H1 (cell line): Measurements from ENCODE around the gene UBE2A. TPM values are rescaled to one million over a fixed set of nuclear protein-coding genes. Genes with fewer than 3 reads are reported as not detected.

Source experiments
- CBX5 ChIP-seq: fragments of 300-800, 300-1000 bp; sonication (generic); IDR thresholded peaks from 2 replicates; pipeline ENCODE4 v1.7.1; 2016; ENCODE audit warnings: antibody characterized with exemption, low read length, low read depth
- CBX8 ChIP-seq: fragments of 300-800, 300-1000 bp; sonication (generic); IDR thresholded peaks from 2 replicates; pipeline ENCODE4 v1.7.1; 2016; ENCODE audit warnings: low read depth, low read length, borderline replicate concordance
- CEBPB ChIP-seq: IDR thresholded peaks from 2 replicates; pipeline ENCODE4 v1.6.1; 2012; ENCODE audit warnings: low read depth, low read length
- CHD1 ChIP-seq: IDR thresholded peaks from 2 replicates; pipeline ENCODE4 v1.6.1; 2012; ENCODE audit warnings: low read depth, low read length, improper control_type of control experiment
- CHD2 ChIP-seq: IDR thresholded peaks from 2 replicates; pipeline ENCODE4 v1.6.1; 2012; ENCODE audit warnings: low read length, improper control_type of control experiment
- CREB1 ChIP-seq: IDR thresholded peaks from 2 replicates; pipeline ENCODE4 v1.6.1; 2012; ENCODE audit warnings: inconsistent platforms
- EGR1 ChIP-seq: IDR thresholded peaks from 2 replicates; pipeline ENCODE4 v1.6.1; 2011; ENCODE audit warnings: low read depth, low read length, borderline replicate concordance
- EZH2 ChIP-seq: fragments of 200-600 bp; sonication (generic); IDR thresholded peaks from 2 replicates; pipeline ENCODE4 v1.7.1; 2012; ENCODE audit warnings: low read depth, mild to moderate bottlenecking, moderate library complexity, low read length, inconsistent platforms; ENCODE audit not compliant: severe bottlenecking
- FOSL1 ChIP-seq: IDR thresholded peaks from 2 replicates; pipeline ENCODE4 v1.6.1; 2011; ENCODE audit warnings: mild to moderate bottlenecking, low read depth, low read length, moderate library complexity; ENCODE audit not compliant: insufficient read depth
- GABPA ChIP-seq: IDR thresholded peaks from 2 replicates; pipeline ENCODE4 v1.6.1; 2011; ENCODE audit warnings: mild to moderate bottlenecking, low read length, moderate library complexity, borderline replicate concordance; ENCODE audit not compliant: insufficient read depth
- JUN ChIP-seq: IDR thresholded peaks from 2 replicates; pipeline ENCODE4 v1.6.1; 2011; ENCODE audit warnings: low read depth, mild to moderate bottlenecking, improper control_type of control experiment, low read length
- NANOG ChIP-seq: IDR thresholded peaks from 2 replicates; pipeline ENCODE4 v1.6.1; 2011; ENCODE audit warnings: low read length, low read depth, mild to moderate bottlenecking, inconsistent platforms; ENCODE audit not compliant: insufficient read depth, poor library complexity, severe bottlenecking
- POU5F1 ChIP-seq: IDR thresholded peaks from 2 replicates; pipeline ENCODE4 v1.6.1; 2011; ENCODE audit warnings: low read depth, mild to moderate bottlenecking, low read length, moderate library complexity
- SIN3A ChIP-seq, 2 experiments: IDR thresholded peaks in 1 of 2; conservative IDR thresholded peaks in 1 of 2; 2 replicates each; pipeline ENCODE4 v1.6.1; 2011 to 2012; ENCODE audit warnings: low read length in 2 of 2, improper control_type of control experiment in 1 of 2, low read depth in 1 of 2, mild to moderate bottlenecking in 1 of 2
- SP2 ChIP-seq: IDR thresholded peaks from 2 replicates; pipeline ENCODE4 v1.6.1; 2012; ENCODE audit warnings: mild to moderate bottlenecking, low read length, inconsistent platforms
- SRF ChIP-seq: IDR thresholded peaks from 2 replicates; pipeline ENCODE4 v1.6.1; 2011; ENCODE audit warnings: mild to moderate bottlenecking, low read depth, low read length, moderate library complexity
- TAF1 ChIP-seq: IDR thresholded peaks from 2 replicates; pipeline ENCODE4 v1.6.1; 2011; ENCODE audit warnings: mild to moderate bottlenecking, low read depth, low read length
- TCF12 ChIP-seq: IDR thresholded peaks from 2 replicates; pipeline ENCODE4 v1.6.1; 2011; ENCODE audit warnings: low read depth, mild to moderate bottlenecking, low read length
- TEAD4 ChIP-seq: IDR thresholded peaks from 2 replicates; pipeline ENCODE4 v1.6.1; 2012; ENCODE audit warnings: low read depth, low read length, inconsistent platforms, mixed read lengths
- polyA plus RNA-seq, 7 experiments: library from polyadenylated mRNA; depleted of rRNA in 3 of 7; stranded (reverse) in 5 of 7; unstranded in 2 of 7; fragments of >200 nt in 5 of 7; fragments of 200-250 nt in 2 of 7; gene quantifications; 1 replicate in 5 of 7; 2 replicates in 1 of 7; 4 replicates in 1 of 7; pipeline versions ENCODE4 v1.2.1 to v1.2.3, GENCODE V29; 2011 to 2013; ENCODE audit warnings: missing spikeins in 2 of 7, mixed read lengths in 2 of 7
- total RNA-seq: library from RNA; stranded (reverse); fragmentation: NEBNext Ultra II Directional; extraction: Animal tissue kit (Norgen Biotek cat#: 25700); gene quantifications from 2 replicates; pipeline ENCODE4 v1.2.1, GENCODE V29; 2021
- TF ChIP-seq, protein P1 (sequence below): IDR thresholded peaks from 2 replicates; pipeline ENCODE4 v1.6.1; 2012; ENCODE audit warnings: inconsistent platforms
- TF ChIP-seq, protein P2 (sequence below): IDR thresholded peaks from 2 replicates; pipeline ENCODE4 v1.6.1; 2011; ENCODE audit warnings: low read depth, mild to moderate bottlenecking, low read length; ENCODE audit not compliant: insufficient read depth
- TF ChIP-seq, protein P3 (sequence below): IDR thresholded peaks from 2 replicates; pipeline ENCODE4 v1.6.1; 2012; ENCODE audit warnings: low read length, inconsistent platforms

Gene UBE2A
- total and polyA plus RNA-seq, 2 of the 8 experiments (the other 6 are each of a cell fraction or from before 2014, with no cell fraction given): 24.8 to 43.9 TPM

- TF ChIP-seq CBX5: no peak
- no peak for TF ChIP-seq GABPA
- TF ChIP-seq, protein P1, sequence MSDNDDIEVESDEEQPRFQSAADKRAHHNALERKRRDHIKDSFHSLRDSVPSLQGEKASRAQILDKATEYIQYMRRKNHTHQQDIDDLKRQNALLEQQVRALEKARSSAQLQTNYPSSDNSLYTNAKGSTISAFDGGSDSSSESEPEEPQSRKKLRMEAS: no peak
- TF ChIP-seq JUN: no peak
- no peak for TF ChIP-seq CBX8
- TF ChIP-seq POU5F1: no peak
- peak in 1 of 2 experiments; percentile 68; a peak in 2 of 4 replicates for TF ChIP-seq SIN3A (conservative IDR thresholded peaks at IDR 0.05 in 1 of 2, IDR thresholded peaks at IDR 0.05 in 1 of 2; ENCODE audit: low read depth in 1 of 2, low read length in 2 of 2)
- peak; percentile 15; the same call in 1 of the 2 replicates for TF ChIP-seq SRF
- TF ChIP-seq EZH2: no peak
- TF ChIP-seq, protein P2, sequence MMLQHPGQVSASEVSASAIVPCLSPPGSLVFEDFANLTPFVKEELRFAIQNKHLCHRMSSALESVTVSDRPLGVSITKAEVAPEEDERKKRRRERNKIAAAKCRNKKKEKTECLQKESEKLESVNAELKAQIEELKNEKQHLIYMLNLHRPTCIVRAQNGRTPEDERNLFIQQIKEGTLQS: no peak
- no peak for TF ChIP-seq SP2
- peak; percentile 90 for TF ChIP-seq CHD1
- no peak for TF ChIP-seq EGR1
- TF ChIP-seq FOSL1: no peak
- TF ChIP-seq TAF1: peak; percentile 99
- TF ChIP-seq, protein P3, sequence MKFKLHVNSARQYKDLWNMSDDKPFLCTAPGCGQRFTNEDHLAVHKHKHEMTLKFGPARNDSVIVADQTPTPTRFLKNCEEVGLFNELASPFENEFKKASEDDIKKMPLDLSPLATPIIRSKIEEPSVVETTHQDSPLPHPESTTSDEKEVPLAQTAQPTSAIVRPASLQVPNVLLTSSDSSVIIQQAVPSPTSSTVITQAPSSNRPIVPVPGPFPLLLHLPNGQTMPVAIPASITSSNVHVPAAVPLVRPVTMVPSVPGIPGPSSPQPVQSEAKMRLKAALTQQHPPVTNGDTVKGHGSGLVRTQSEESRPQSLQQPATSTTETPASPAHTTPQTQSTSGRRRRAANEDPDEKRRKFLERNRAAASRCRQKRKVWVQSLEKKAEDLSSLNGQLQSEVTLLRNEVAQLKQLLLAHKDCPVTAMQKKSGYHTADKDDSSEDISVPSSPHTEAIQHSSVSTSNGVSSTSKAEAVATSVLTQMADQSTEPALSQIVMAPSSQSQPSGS: peak; percentile 70; the same call in 1 of the 2 replicates
- TF ChIP-seq TEAD4: no peak
- no peak for TF ChIP-seq TCF12
- TF ChIP-seq CREB1: peak; percentile 76
- TF ChIP-seq CHD2: no peak
- no peak for TF ChIP-seq CEBPB
- TF ChIP-seq NANOG: no peak
Measured at GRCh38 chrX:119574394-119575266, at the start of gene UBE2A (continued).
